ENCODE measurements around the gene APH1A. TPM values are rescaled to one million over a fixed set of nuclear protein-coding genes. Genes with fewer than 3 reads are reported as not detected.

The APH1A gene
- total and polyA plus RNA-seq, 8 donors: 127 to 206 (median 177) TPM

- no peak for TF ChIP-seq CTCF (IDR thresholded peaks at IDR 0.05)
- Histone ChIP-seq H3K4me3 (peak overlapping the region; percentile 83 to 97), H3K9me3 (no peaks in the 10 kb centered on the region), H3K36me3 (peaks cover 0 to 34% of the 10 kb centered on the region in 2 donors), H3K27ac (peak overlapping the region; percentile 88 to 94), H3K27me3 (no peaks in the 10 kb centered on the region), H3K4me1 (peaks cover 11 to 39% of the 10 kb centered on the region in 2 donors)
- intact Hi-C loops (cut with DNase I): no loop called here
- ATAC-seq (peak; percentile 66), DNase-seq (peak in 1 of 4 donors; percentile 59)
These were observed 494 bp downstream of the APH1A start for GRCh38 chr1:150268340-150268704.

- no peaks in the 10 kb centered on the region for H3K27me3 ChIP-seq
- intact Hi-C loops (cut with DNase I): no loop called here
- H3K4me3 ChIP-seq: peak overlapping the region; percentile 83 to 97
- ATAC-seq (no peak), DNase-seq (no peak)
- TF ChIP-seq CTCF (IDR thresholded peaks at IDR 0.05): no peak
- peaks cover 0 to 34% of the 10 kb centered on the region in 2 donors for H3K36me3 ChIP-seq
- peak overlapping the region; percentile 88 to 94 for H3K27ac ChIP-seq
- H3K9me3 ChIP-seq: no peaks in the 10 kb centered on the region
- peaks cover 7 to 36% of the 10 kb centered on the region in 2 donors for H3K4me1 ChIP-seq
These were observed 920 bp downstream of the APH1A start for GRCh38 chr1:150267896-150268295.

- ATAC-seq (no peak), DNase-seq (no peak)
- no peaks in the 10 kb centered on the region for H3K9me3 ChIP-seq
- TF ChIP-seq CTCF (IDR thresholded peaks at IDR 0.05): no peak
- H3K4me1 ChIP-seq: peaks cover 7 to 18% of the 10 kb centered on the region in 2 donors
- H3K27me3 ChIP-seq: peaks cover 0 to 21% of the 10 kb centered on the region in 2 donors
- H3K27ac ChIP-seq: no peak overlapping the region
- no peak overlapping the region for H3K4me3 ChIP-seq
- peaks cover 0 to 34% of the 10 kb centered on the region in 2 donors for H3K36me3 ChIP-seq
- intact Hi-C loops (cut with DNase I): no loop called here
These were observed 5.3 kb downstream of the APH1A start for GRCh38 chr1:150263549-150263948.

GRCh38 chr1:150262388-150263320 lies 6.2 kb downstream of the APH1A start:
- DNase-seq (no peak), ATAC-seq (no peak)
- TF ChIP-seq CTCF (IDR thresholded peaks at IDR 0.05): no peak
- peaks cover 0 to 34% of the 10 kb centered on the region in 2 donors for H3K36me3 ChIP-seq
- no peak overlapping the region for H3K27ac ChIP-seq
- peaks cover 0 to 30% of the 10 kb centered on the region in 2 donors for H3K27me3 ChIP-seq
- peaks cover 5 to 14% of the 10 kb centered on the region in 2 donors for H3K4me1 ChIP-seq
- H3K9me3 ChIP-seq: no peaks in the 10 kb centered on the region
- H3K4me3 ChIP-seq: no peak overlapping the region
- intact Hi-C loops (cut with DNase I): no loop called here

GRCh38 chr1:150261367-150261766 lies 7.4 kb downstream of the APH1A start:
- Histone ChIP-seq H3K4me3 (no peak overlapping the region), H3K36me3 (peaks cover 0 to 26% of the 10 kb centered on the region in 2 donors), H3K4me1 (peaks cover 0 to 14% of the 10 kb centered on the region in 2 donors), H3K27me3 (peaks cover 0 to 35% of the 10 kb centered on the region in 2 donors), H3K9me3 (no peaks in the 10 kb centered on the region), H3K27ac (no peak overlapping the region)
- no peak for DNase-seq
- ATAC-seq: no peak
- TF ChIP-seq CTCF (IDR thresholded peaks at IDR 0.05): no peak
- intact Hi-C loops (cut with DNase I): no loop called here

All from left lung (tissue), 10 donors.